DMS79 (cell line): ENCODE measurements around the gene ATP1A1.

Experiments
- DNase-seq: peaks from one replicate; lab custom pipeline; 2025; lab: John Stamatoyannopoulos, UW

Gene ATP1A1

GRCh38 chr1:116391185-116391584 lies 18.1 kb downstream of the ATP1A1 start:
- DNase-seq = no peak

- DNase-seq = no peak
Measured at GRCh38 chr1:116392717-116393404, 19.8 kb downstream of the ATP1A1 start.

- DNase-seq = no peak
Measured at GRCh38 chr1:116393792-116394191, 20.7 kb downstream of the ATP1A1 start.

GRCh38 chr1:116394270-116394669 lies 21.2 kb downstream of the ATP1A1 start:
- no peak for DNase-seq

- DNase-seq = peak; percentile 97
Measured at GRCh38 chr1:116396769-116397168, 23.7 kb downstream of the ATP1A1 start.

- no peak for DNase-seq
Measured at GRCh38 chr1:116397728-116398127, 24.7 kb downstream of the ATP1A1 start.

- no peak for DNase-seq
Measured at GRCh38 chr1:116400780-116401179, 27.7 kb downstream of the ATP1A1 start.

GRCh38 chr1:116401646-116402176 lies 28.7 kb downstream of the ATP1A1 start:
- DNase-seq = no peak

GRCh38 chr1:116402333-116402732 lies 29.3 kb downstream of the ATP1A1 start:
- DNase-seq = no peak

- no peak for DNase-seq
Measured at GRCh38 chr1:116403496-116404136, 30.6 kb downstream of the ATP1A1 start.

- no peak for DNase-seq
Measured at GRCh38 chr1:116404699-116405098, 31.7 kb downstream of the ATP1A1 start.

GRCh38 chr1:116405241-116406135 lies 32.4 kb downstream of the ATP1A1 start:
- peak; percentile 94 for DNase-seq

GRCh38 chr1:116407033-116407432 lies 34.0 kb downstream of the ATP1A1 start:
- DNase-seq = no peak

GRCh38 chr1:116408193-116408592 lies 35.1 kb downstream of the ATP1A1 start:
- DNase-seq = no peak

- DNase-seq = no peak
Measured at GRCh38 chr1:116408803-116409720, 36.0 kb downstream of the ATP1A1 start.

- DNase-seq = no peak
Measured at GRCh38 chr1:116409751-116410191, 36.7 kb downstream of the ATP1A1 start.

- DNase-seq = no peak
Measured at GRCh38 chr1:116411784-116412479, 38.9 kb downstream of the ATP1A1 start.

- no peak for DNase-seq
Measured at GRCh38 chr1:116412480-116412798, 39.4 kb downstream of the ATP1A1 start.

GRCh38 chr1:116412898-116413297 lies 39.9 kb downstream of the ATP1A1 start:
- DNase-seq = no peak

GRCh38 chr1:116413414-116413813 lies 40.4 kb downstream of the ATP1A1 start:
- DNase-seq = no peak

- DNase-seq = no peak
Measured at GRCh38 chr1:116414364-116414763, 41.3 kb downstream of the ATP1A1 start.
